Ovary (tissue), 3 donors: ENCODE measurements around the gene MAU2.

Source experiments
- CTCF ChIP-seq, 3 donors: fragments of 450-650 bp in 2 of 3; fragments of 200-600 bp in 1 of 3; IDR thresholded peaks; one replicate each; pipeline versions ENCODE4 v1.5.1 to v1.8.0; 2016 to 2022; ENCODE audit warnings: antibody characterized with exemption in 3 of 3, mild to moderate bottlenecking in 1 of 3
- EP300 ChIP-seq: sonication (generic); formaldehyde crosslinking; IDR thresholded peaks from one replicate; pipeline ENCODE4 v1.6.1; 2017; ENCODE audit warnings: antibody characterized with exemption
- POLR2A ChIP-seq: fragments of 450-650 bp; IDR thresholded peaks from one replicate; pipeline ENCODE4 v1.6.1; 2017; ENCODE audit warnings: antibody characterized with exemption, mild to moderate bottlenecking, moderate library complexity
- donor health status: DM: no; HTN: no; CAD: no.

- no peak for TF ChIP-seq CTCF (IDR thresholded peaks at IDR 0.05)
- no peak for TF ChIP-seq EP300
- no peak for TF ChIP-seq POLR2A
Measured at GRCh38 chr19:19399733-19400433, 79.3 kb downstream of the MAU2 start.
